WTC11 (cell line): ENCODE data around the gene CD180. TPM values are rescaled to one million over a fixed set of nuclear protein-coding genes. Genes with fewer than 3 reads are reported as not detected.

Experiments used
- ATAC-seq: fragments of 200-7000 bp; cut with Tn5 transposase; 2 replicates; pipeline ENCODE4 v1.10.0; 2021; ENCODE audit warnings: mild to moderate bottlenecking, moderate library complexity
- CTCF ChIA-PET: fragments of 300-600 bp; sonication (Branson Sonifier 250); formaldehyde crosslinking; loops from one replicate; lab custom pipeline; 2021; ENCODE audit warnings: antibody characterized with exemption; lab: Charles Lee
- POLR2A ChIA-PET: fragments of 350-600 bp; sonication (Branson Sonifier 250); formaldehyde crosslinking; loops from one replicate; lab custom pipeline; 2021; ENCODE audit warnings: antibody characterized with exemption; lab: Charles Lee
- DNase-seq: peaks from one replicate; pipeline ENCODE4 v3.0.0; 2021; ENCODE audit warnings: low spot score
- H3K27ac Mint-ChIP-seq: 2 replicates; pipeline ENCODE4 v1.8.0; 2021; ENCODE audit warnings: mixed read lengths
- H3K27me3 Mint-ChIP-seq: 2 replicates; pipeline ENCODE4 v1.8.0; 2021; ENCODE audit warnings: low read depth, mild to moderate bottlenecking, moderate library complexity, mixed read lengths
- H3K36me3 Mint-ChIP-seq: 2 replicates; pipeline ENCODE4 v1.8.0; 2021; ENCODE audit warnings: mixed read lengths
- H3K4me1 Mint-ChIP-seq: 2 replicates; pipeline ENCODE4 v1.8.0; 2022; ENCODE audit warnings: mixed read lengths
- H3K4me3 Mint-ChIP-seq: 2 replicates; pipeline ENCODE4 v1.8.0; 2021; ENCODE audit warnings: mild to moderate bottlenecking, moderate library complexity, mixed read lengths
- H3K9me3 Mint-ChIP-seq: 2 replicates; pipeline ENCODE4 v1.8.0; 2021; ENCODE audit warnings: mixed read lengths
- AFF4 ChIP-seq: sonication (generic); formaldehyde crosslinking; IDR thresholded peaks from 2 replicates; pipeline ENCODE4 v1.8.1; 2023; ENCODE audit warnings: mild to moderate bottlenecking, missing genetic modification reagents, borderline replicate concordance
- ARID4B ChIP-seq: sonication (generic); formaldehyde crosslinking; IDR thresholded peaks from 2 replicates; pipeline ENCODE4 v1.8.0; 2023; ENCODE audit warnings: missing genetic modification reagents, mild to moderate bottlenecking, borderline replicate concordance
- ATF3 ChIP-seq: sonication (generic); formaldehyde crosslinking; conservative IDR thresholded peaks from 2 replicates; pipeline ENCODE4 v1.8.1; 2022; ENCODE audit warnings: mild to moderate bottlenecking, missing genetic modification reagents
- CREB1 ChIP-seq: sonication (generic); formaldehyde crosslinking; IDR thresholded peaks from 2 replicates; pipeline ENCODE4 v1.8.0; 2023; ENCODE audit warnings: mild to moderate bottlenecking, missing genetic modification reagents
- CREM ChIP-seq: sonication (generic); formaldehyde crosslinking; IDR thresholded peaks from 2 replicates; pipeline ENCODE4 v1.8.1; 2022; ENCODE audit warnings: mild to moderate bottlenecking, missing genetic modification reagents, moderate library complexity
- GABPB1 ChIP-seq: sonication (generic); formaldehyde crosslinking; IDR thresholded peaks from 2 replicates; pipeline ENCODE4 v1.8.1; 2023; ENCODE audit warnings: mild to moderate bottlenecking, missing genetic modification reagents
- HMGA2 ChIP-seq: fragments of 250-450 bp; sonication (Bioruptor Pico); IDR thresholded peaks from 2 replicates; pipeline ENCODE4 v1.4.0; 2021; ENCODE audit warnings: mild to moderate bottlenecking, moderate library complexity
- IRF1 ChIP-seq: sonication (generic); formaldehyde crosslinking; IDR thresholded peaks from 2 replicates; pipeline ENCODE4 v1.8.0; 2023; ENCODE audit warnings: missing genetic modification reagents
- MYBL2 ChIP-seq: sonication (generic); formaldehyde crosslinking; IDR thresholded peaks from 2 replicates; pipeline ENCODE4 v1.8.1; 2023; ENCODE audit warnings: mild to moderate bottlenecking, moderate library complexity, missing genetic modification reagents
- SMAD3 ChIP-seq: sonication (generic); formaldehyde crosslinking; IDR thresholded peaks from 2 replicates; pipeline ENCODE4 v1.8.0; 2022; ENCODE audit warnings: missing genetic modification reagents, mild to moderate bottlenecking, borderline replicate concordance
- SOX15 ChIP-seq: fragments of 250-450 bp; sonication (Bioruptor Pico); IDR thresholded peaks from 2 replicates; pipeline ENCODE4 v1.9.0; 2021; ENCODE audit warnings: mild to moderate bottlenecking
- SP1 ChIP-seq: sonication (generic); formaldehyde crosslinking; conservative IDR thresholded peaks from 2 replicates; pipeline ENCODE4 v1.8.1; 2022; ENCODE audit warnings: missing genetic modification reagents
- TP53 ChIP-seq: sonication (generic); formaldehyde crosslinking; IDR thresholded peaks from 2 replicates; pipeline ENCODE4 v1.8.1; 2023; ENCODE audit warnings: mild to moderate bottlenecking, missing genetic modification reagents
- ZBTB21 ChIP-seq: sonication (generic); formaldehyde crosslinking; IDR thresholded peaks from 2 replicates; pipeline ENCODE4 v1.8.1; 2023; ENCODE audit warnings: mild to moderate bottlenecking, missing genetic modification reagents, borderline replicate concordance
- ZNF121 ChIP-seq: sonication (generic); formaldehyde crosslinking; IDR thresholded peaks from 2 replicates; pipeline ENCODE4 v1.8.0; 2023; ENCODE audit warnings: missing genetic modification reagents
- ZNF219 ChIP-seq: sonication (generic); formaldehyde crosslinking; IDR thresholded peaks from 2 replicates; pipeline ENCODE4 v1.8.0; 2023; ENCODE audit warnings: missing genetic modification reagents, mild to moderate bottlenecking, borderline replicate concordance
- ZNF416 ChIP-seq: fragments of 250-450 bp; sonication (Bioruptor Pico); IDR thresholded peaks from 2 replicates; pipeline ENCODE4 v1.9.0; 2021; ENCODE audit warnings: mild to moderate bottlenecking, inconsistent platforms
- ZNF423 ChIP-seq: fragments of 250-450 bp; sonication (Bioruptor Pico); IDR thresholded peaks from 2 replicates; pipeline ENCODE4 v2.1.2; 2022; ENCODE audit warnings: mild to moderate bottlenecking, moderate library complexity
- ZNF532 ChIP-seq: fragments of 250-450 bp; sonication (Bioruptor Pico); IDR thresholded peaks from 2 replicates; pipeline ENCODE4 v1.9.0; 2021; ENCODE audit warnings: mild to moderate bottlenecking, borderline replicate concordance
- total RNA-seq: library from RNA; stranded (reverse); gene quantifications from 3 replicates; pipeline ENCODE4 v1.2.3, GENCODE V29; 2021

Gene CD180
- total RNA-seq, 1 experiment from 2014 or later, result not detected

- no peak for TF ChIP-seq ARID4B
- no peak for TF ChIP-seq ZNF416 (CRISPR knock-in tag)
- TF ChIP-seq SOX15 (CRISPR knock-in tag), result no peak
- TF ChIP-seq ZNF423 (CRISPR knock-in tag), result no peak
- TF ChIP-seq CREB1 (CRISPR knock-in tag), result no peak
- TF ChIP-seq SP1 (CRISPR knock-in tag), result no peak
Measured at GRCh38 chr5:67215519-67216471, 19.2 kb upstream of the CD180 start (continued).

GRCh38 chr5:67214707-67215447, 18.3 kb upstream of the CD180 start:
- H3K27ac Mint-ChIP-seq, result no peak overlapping the region
- no peak for DNase-seq
- no peaks in the 10 kb centered on the region for H3K9me3 Mint-ChIP-seq
- H3K36me3 Mint-ChIP-seq, result no peaks in the 10 kb centered on the region
- H3K4me1 Mint-ChIP-seq, result no peaks in the 10 kb centered on the region; the same call in 1 of the 2 replicates
- ChIA-PET POLR2A (no interaction called here), CTCF (interaction anchor here (1.8 kb wide), 1 partner anchor 49 kb away, joined by 8 read pairs; no protein-coding TSS in a partner anchor)
- no peaks in the 10 kb centered on the region; the same call in 1 of the 2 replicates for H3K27me3 Mint-ChIP-seq
- H3K4me3 Mint-ChIP-seq, result no peak overlapping the region
- no peak for ATAC-seq
- no peak for TF ChIP-seq ZNF121 (CRISPR knock-in tag)
- TF ChIP-seq AFF4 (CRISPR knock-in tag), result no peak
- no peak for TF ChIP-seq ZNF532 (CRISPR knock-in tag)
- TF ChIP-seq ATF3 (CRISPR knock-in tag), result no peak
- TF ChIP-seq ZBTB21, result no peak
- TF ChIP-seq SMAD3, result no peak
- TF ChIP-seq CREM (CRISPR knock-in tag), result no peak
- TF ChIP-seq TP53, result no peak
- TF ChIP-seq MYBL2, result no peak
- no peak for TF ChIP-seq ZNF219 (CRISPR knock-in tag)
- TF ChIP-seq IRF1 (CRISPR knock-in tag), result no peak
- no peak for TF ChIP-seq HMGA2 (CRISPR knock-in tag)
- TF ChIP-seq GABPB1 (CRISPR knock-in tag), result no peak
